Anterior cingulate cortex (tissue), 58 donors: ENCODE measurements around the gene ATG4D.
"Not testable (repeated sequence)": the region's sequence is repeated elsewhere in the genome, so short reads cannot be mapped to it uniquely, and the experiment has no call there.

Experiments
- DNase-seq, 58 donors: peaks; one replicate each; lab custom pipeline; 2025; lab: John Stamatoyannopoulos, UW

Gene ATG4D

GRCh38 chr19:10568826-10569651 is 25.3 kb downstream of the ATG4D start, which contains the start of gene CDKN2D:
Gene CDKN2D, minus strand, starts transcription at chr19:10568979. Its CDS starts 326 bp downstream, at chr19:10568653.
- DNase-seq: peak; percentile 91 to 100 (median 99)

DNA sequence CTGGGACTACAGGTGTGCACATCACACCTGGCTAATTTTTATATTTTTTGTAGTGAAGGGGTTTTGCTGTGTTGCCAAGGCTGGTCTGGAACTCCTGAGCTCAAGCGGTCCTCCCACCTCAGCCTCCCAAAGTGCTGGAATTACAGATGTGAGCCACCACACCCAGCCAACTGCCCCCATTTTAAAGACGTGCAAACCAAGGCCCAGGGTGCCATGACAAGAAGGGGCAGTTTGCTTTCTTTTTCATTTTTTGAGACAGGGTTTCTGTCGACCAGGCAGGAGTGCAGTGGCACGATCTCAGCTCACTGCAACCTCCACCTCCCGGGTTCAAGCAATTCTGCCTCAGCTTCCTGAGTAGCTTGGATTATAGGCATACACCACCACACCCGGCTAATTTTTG is 30.1 kb downstream of the ATG4D start:
- DNase-seq: not testable (repeated sequence)

GRCh38 chr19:10574462-10574861 is 30.8 kb downstream of the ATG4D start:
- DNase-seq: no peak

- no peak for DNase-seq
Observed at GRCh38 chr19:10575011-10575716, 31.5 kb downstream of the ATG4D start.

DNA sequence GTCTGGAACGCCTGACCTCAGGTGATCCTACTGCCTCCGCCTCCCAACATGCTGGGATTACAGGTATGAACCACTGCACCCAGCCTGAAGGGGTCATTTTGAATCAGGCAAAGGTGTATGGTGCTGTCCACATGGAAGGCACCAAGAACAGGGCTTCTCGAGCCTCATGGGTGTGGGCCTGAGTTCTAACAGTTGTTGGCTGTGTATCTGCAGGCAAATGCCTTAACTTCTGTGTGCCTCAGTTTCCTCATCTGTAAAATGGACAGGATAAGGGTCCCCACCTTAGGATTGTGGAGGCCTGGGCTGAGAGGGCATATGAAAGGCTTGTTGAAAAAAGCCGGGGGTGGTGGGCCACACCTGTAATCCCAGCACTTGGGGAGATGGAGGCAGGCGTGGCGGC is 34.2 kb downstream of the ATG4D start:
- no peak for DNase-seq

- peak in 56 of 58 donors; percentile 27 to 90 (median 73) for DNase-seq
Observed at GRCh38 chr19:10580979-10581631, 37.4 kb downstream of the ATG4D start.

DNA sequence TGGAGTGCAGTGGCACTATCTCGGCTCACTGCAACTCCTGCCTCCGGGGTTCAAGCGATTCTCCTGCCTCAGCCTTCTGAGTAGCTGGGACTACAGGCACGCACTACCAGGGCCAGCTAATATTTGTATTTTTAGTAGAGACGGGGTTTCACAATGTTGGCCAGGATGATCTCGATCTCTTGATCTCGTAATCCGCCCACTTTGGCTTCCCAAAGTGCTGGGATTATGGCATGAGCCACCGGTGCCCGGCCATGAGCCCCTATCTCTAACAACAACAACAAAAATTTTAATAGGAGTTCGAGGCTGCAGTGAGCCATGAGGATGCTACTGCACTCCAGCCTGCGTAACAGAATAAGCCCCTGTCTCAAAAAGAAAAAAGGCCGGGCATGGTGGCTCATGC is 38.4 kb downstream of the ATG4D start:
- no peak for DNase-seq

- no peak for DNase-seq
Observed at GRCh38 chr19:10583036-10583776, 39.5 kb downstream of the ATG4D start.

DNA sequence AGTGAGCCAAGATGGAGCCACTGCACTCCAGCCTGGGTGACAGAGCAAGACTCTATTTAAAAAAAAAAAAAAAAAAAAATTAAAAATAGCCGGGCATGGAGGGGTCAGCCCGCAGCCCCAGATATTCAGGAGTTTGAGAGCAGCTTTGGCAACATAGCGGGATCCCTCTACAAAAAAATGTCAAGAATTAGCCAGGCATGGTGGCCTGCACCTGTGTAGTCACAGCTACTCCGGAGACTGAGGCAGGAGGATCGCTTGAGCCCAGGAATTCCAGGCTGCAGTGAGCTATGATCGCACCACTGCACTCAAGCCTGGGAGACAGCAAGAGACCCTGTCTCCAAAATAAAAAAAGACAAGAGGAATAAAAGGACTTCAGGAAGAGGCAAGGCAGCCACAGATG is 42.7 kb downstream of the ATG4D start:
- no peak for DNase-seq

DNA sequence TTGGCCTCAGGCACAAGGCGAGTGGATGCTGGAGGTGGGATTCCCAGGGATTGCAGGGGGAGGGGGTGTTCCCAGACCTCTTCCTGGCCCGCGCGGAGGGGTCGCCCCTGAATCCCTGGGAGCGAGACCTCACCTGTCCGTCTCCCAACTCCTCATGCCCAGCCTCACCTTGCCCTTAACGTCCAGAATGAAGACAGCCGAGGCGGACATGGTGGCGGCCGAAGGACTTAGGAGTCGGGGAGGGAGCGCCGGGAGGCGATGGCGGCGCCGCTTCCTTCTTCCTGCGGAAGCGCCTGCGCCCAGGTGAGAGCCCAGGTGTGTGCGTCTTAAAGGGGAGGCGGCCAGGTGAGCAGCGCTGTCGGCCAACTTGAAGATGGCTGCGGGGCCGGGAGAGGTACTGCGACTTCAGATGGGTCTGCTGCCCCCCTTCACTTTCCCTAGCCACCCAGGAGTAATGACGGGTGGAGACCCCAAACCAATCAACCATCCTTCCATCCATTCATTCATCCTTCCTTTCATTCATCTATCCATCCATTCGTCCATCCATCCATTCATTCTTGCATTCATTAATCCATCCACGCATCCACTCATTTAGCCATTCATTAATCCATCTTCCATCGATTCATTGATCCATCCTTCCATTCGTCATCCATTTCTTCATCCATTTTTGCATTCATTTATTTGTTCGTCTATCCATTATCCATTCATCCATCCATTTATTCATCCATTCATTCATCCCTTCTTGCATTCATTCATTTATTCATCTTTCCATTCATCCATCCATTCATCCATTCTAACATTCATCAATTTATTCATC is 43.5 kb downstream of the ATG4D start, which contains the start of gene AP1M2:
TSS of gene AP1M2 (minus strand) at position 291 of the 817 bp plus-strand sequence. CDS start at position 210, 81 bp downstream.
- no peak for DNase-seq

DNA sequence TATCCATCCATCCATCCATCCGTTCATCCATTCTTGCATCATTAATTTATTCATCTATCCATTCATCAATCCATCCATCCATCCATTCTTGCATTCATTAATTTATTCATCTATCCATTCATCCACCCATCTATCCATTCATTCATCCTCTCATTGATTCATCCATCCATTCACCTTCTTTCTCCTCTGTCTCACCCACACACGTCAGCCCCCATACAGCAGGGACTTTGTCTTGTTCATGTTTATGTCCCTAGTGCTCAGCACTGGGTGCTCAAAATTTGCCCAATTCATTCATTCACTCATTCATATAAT is 44.1 kb downstream of the ATG4D start:
- no peak for DNase-seq

- DNase-seq: no peak
Observed at GRCh38 chr19:10593148-10593547, 49.4 kb downstream of the ATG4D start.

DNA sequence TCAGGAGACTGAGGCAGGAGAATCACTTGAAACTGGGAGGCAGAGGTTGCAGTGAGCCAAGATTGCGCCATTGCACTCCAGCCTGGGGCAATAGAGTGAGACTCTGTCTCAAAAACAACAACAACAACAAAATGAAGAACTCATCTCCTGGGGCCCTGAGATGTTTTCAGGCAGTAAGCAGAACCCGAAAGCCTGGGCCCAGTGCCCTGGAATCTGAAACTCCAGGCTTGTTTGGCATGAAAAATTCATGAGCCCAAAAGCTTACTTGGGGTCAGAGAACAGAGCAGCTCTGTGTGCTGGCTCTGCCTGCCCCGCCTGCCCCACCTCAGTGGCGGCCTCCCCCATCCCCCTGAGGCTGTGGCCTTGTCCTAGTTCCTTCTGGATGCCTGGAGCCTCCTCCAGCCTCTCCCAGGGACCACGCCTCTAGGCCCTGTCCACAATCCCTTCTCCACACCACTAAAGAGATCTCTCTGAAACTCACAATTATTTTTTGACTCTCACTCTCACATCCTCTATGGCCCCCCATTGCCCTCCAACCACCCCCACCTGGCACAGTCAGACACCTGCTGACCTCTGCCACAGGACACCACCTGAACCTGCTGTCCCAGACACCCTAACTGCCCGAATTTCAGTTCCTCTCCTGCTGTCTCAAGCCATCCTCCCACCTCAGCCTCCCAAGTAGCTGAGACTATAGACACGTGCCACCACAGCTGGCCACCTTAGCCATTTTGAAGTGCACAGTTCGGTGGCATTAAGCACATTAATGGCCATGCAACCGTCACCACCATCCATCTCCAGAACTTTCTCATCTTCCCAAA is 50.3 kb downstream of the ATG4D start:
- DNase-seq: peak in 48 of 58 donors; percentile 5 to 79 (median 42)

GRCh38 chr19:10600149-10600548 is 56.4 kb downstream of the ATG4D start:
- no peak for DNase-seq

DNA sequence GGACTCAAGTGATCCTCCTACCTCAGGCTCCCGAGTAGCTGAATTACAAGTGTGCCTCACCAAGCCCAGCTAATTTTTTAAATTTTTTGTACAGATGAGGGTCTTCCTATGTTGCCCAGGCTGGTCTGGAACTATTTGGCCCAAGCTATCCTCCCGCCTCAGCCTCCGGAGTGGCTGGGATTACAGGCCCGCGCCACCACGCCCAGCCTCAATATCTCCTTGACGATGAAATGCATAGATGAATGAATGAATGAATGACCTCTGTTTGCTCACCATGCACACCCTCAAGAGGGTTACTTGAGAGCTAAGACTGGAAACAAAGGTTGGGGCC is 58.3 kb downstream of the ATG4D start:
- no peak for DNase-seq

- DNase-seq: peak in 54 of 58 donors; percentile 28 to 88 (median 67)
Observed at GRCh38 chr19:10602330-10603083, 58.8 kb downstream of the ATG4D start.
